GM21717 (cell line): ENCODE results near the gene SRGN.

Source experiments
- ATAC-seq: cut with Tn5 transposase; IDR thresholded peaks from one replicate; pipeline ENCODE4 v1.9.1; 2021; ENCODE audit warnings: mild to moderate bottlenecking, moderate library complexity; ENCODE audit not compliant: unreplicated experiment

SRGN gene

GRCh38 chr10:69089638-69090599 is 2.0 kb downstream of the SRGN start:
- peak; percentile 30 for ATAC-seq

- ATAC-seq = no peak
These were observed 2.8 kb downstream of the SRGN start for GRCh38 chr10:69090685-69091084.

GRCh38 chr10:69091143-69091651 is 3.3 kb downstream of the SRGN start:
- ATAC-seq = no peak

GRCh38 chr10:69092959-69093850 is 5.3 kb downstream of the SRGN start:
- ATAC-seq = no peak

GRCh38 chr10:69093933-69094332 is 6.0 kb downstream of the SRGN start:
- ATAC-seq = no peak

GRCh38 chr10:69096045-69096444 is 8.1 kb downstream of the SRGN start:
- ATAC-seq = no peak

GRCh38 chr10:69097729-69098128 is 9.8 kb downstream of the SRGN start:
- no peak for ATAC-seq

GRCh38 chr10:69100136-69100872 is 12.4 kb downstream of the SRGN start:
- ATAC-seq = no peak

GRCh38 chr10:69101451-69102095 is 13.7 kb downstream of the SRGN start:
- no peak for ATAC-seq

GRCh38 chr10:69102440-69102839 is 14.5 kb downstream of the SRGN start:
- ATAC-seq = no peak

GRCh38 chr10:69103784-69104183 is 15.9 kb downstream of the SRGN start:
- ATAC-seq = no peak

GRCh38 chr10:69104994-69105790 is 17.3 kb downstream of the SRGN start:
- no peak for ATAC-seq

GRCh38 chr10:69107176-69107490 is 19.2 kb downstream of the SRGN start:
- no peak for ATAC-seq

GRCh38 chr10:69107699-69108098 is 19.8 kb downstream of the SRGN start:
- ATAC-seq = no peak

- no peak for ATAC-seq
These were observed 32.0 kb downstream of the SRGN start for GRCh38 chr10:69119896-69120295.

GRCh38 chr10:69123306-69123746 is 35.4 kb downstream of the SRGN start:
- ATAC-seq = peak; percentile 37

GRCh38 chr10:69123747-69124562 is 36.1 kb downstream of the SRGN start, which contains the start of gene VPS26A:
Gene VPS26A (plus strand): TSS chr10:69124178. CDS start chr10:69124278, 100 bp downstream.
- peak; percentile 82 for ATAC-seq

- peak; percentile 31 for ATAC-seq
These were observed 36.8 kb downstream of the SRGN start for GRCh38 chr10:69124563-69125268.
